Cerebellar cortex (tissue), 1 donor: ENCODE data around the gene ZNF487.
"Not testable (repeated sequence)": the region's sequence is repeated elsewhere in the genome, so short reads cannot be mapped to it uniquely, and the experiment has no call there.

Experiments
- DNase-seq: peaks from one replicate; pipeline ENCODE4 v3.0.0-alpha.2; 2015; ENCODE audit warnings: low spot score

Gene ZNF487

DNA sequence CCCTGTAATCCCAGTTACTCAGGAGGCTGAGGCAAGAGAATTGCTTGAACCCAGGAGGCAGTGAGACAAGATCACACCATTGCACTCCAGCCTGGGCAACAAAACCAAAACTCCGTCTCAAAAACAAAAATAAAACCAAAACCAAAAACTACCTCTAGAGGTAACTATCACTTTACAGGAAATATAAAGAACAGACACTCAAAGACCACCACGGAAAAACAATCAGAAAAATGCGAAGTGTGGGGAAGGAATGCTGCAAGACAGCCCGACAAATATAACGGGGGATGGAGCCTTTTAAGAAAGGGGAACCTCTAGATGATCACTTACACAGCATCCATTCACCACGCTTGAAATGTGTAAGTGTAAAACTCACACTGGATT, 32.2 kb upstream of the ZNF487 start:
- no peak for DNase-seq

DNA sequence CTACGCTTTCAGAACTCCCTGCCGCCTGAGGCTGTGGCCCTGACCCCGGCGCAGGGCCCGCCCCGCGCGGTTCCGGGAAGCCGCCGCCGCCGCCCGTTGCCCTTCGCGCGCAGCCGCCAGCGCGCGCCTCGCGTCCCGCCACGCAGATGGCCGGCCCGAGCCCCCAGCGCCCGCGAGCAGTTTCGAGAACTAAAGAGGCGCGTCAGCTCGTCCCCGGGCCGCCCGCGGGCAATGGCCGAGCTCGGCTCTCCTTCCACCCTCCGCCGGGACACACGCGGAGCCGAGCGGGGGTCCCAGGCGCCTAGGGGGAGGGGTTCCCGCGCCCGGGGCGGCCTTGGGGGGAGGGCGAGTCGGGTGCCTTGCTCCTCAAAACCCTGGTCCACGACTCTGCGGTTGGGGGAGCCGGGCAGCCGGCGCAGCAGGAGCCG, 29.7 kb upstream of the ZNF487 start:
- DNase-seq = no peak

DNA sequence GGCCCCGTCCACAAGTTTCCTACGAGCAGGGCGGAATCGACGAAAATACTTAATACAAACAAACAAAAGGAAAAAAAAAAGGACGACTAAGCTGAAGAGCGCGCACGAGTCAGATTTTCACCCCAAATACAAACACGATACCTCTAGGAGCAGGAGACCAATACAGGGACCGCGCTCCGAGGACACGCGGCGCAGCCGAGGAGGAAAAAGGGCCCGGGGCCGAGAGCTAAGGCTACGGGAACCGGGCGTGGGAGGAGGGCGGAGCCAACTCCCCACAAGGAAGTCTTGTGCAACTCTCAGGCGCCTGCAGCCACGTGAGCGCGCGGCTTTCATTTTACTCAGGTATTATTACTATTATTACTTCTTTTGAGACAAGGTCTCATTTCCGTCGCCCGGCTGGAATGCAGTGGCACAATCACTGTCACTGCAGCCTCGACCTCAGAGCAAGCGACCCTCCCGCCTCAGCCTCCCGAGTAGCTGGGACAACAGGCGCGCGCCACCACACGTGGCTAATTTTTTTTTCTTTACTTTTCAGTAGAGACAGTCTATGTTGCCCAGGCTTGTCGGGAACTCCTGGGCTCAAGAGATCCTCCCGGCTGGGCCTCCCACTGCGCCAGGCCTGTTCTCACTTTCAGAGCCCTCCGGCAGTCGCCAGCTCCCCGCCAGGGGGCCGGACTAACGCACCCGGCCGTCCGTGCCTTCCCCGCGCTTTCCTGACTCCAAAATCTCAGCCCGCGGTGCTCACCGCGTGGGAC, 29.2 kb upstream of the ZNF487 start:
- peak; percentile 86 for DNase-seq

DNA sequence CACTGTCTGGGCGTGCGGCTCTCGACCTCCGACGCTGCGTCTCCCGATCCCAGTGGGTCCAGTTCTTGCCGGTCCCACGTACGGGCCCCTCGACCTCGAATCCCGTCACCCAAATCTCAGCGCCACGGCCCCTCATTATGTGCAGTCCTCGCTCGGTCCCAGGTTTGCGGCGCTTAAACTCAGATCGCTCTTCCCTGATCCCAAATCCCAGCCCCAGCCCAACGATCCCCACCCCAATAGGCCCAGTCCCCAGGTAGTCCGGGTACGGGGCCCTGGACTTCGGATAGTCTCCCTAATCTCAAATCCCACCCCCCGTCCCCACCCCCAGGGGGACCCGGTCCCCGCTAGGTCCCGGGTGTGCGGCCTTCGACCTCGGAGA, 28.6 kb upstream of the ZNF487 start:
- no peak for DNase-seq

DNA sequence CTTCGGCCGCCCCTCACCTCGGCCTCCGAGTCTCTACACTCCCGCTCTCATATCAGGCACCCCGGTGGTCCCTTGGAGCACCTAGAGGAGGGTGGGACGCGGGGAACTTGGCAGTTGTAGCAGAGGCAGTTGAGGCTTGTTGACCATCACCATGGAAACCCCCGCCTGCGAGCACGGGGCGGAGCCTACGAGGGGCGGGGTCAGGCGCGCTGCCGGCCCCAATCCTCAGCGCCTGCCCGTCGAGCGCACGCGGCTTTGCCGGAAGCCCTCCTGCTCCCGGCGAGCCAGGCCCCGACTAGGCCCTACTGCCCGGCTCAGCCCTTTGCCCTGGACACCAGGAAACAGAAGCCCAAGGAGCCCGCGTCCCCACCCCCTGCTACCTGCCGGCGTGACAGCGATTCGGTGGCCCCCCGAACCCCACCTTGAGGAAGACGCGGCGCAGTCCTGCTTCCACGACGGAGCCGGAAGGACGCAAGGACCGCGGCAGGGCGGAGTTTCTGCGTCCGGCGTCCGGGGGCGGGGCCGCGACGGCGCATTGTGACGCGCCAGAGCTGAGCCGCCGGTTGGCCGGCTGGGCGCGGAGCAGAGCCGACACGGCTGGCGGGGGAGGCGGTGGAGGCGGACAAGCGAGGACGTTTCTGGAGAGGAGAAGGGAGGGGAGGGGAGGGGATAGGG, 28.1 kb upstream of the ZNF487 start, which contains the start of gene HNRNPF:
TSS of gene HNRNPF (minus strand) at position 477 of the 675 bp plus-strand sequence. CDS start 21,302 bp downstream, outside the sequence.
- peak; percentile 94 for DNase-seq

DNA sequence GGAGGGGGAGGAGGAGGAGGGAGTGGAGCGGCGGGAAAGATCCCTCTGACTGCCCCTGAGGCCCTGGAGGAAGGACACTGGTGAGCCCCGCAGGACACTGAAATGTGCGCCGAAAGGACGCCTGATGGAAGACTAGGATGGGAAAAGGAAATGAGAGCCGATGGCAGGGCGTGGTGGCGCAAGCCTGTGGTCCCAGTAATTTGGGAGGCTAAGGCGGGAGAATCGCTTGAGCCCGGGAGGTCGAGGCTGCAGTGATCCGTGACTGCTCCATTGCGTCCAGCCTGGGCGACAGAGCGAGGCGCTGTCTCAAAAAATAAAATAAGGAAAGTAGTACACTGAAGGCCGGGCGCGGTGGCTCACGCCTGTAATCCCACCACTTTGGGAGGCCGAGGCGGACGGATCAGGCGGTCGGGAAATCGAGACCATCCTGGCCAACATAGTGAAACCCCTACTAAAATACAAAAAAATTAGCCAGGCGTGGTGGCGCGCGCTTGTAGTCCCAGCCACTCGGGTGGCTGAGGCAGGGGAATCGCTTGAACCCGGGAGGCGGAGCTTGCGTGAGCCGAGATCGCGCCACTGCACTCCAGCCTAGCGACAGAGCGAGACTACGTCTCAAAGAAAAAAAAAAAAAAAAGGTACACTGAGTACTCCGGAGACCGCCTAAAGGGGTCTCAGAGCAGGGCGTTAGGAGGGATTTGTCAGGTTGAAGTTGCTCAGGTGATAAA, 27.4 kb upstream of the ZNF487 start:
- DNase-seq = no peak

DNA sequence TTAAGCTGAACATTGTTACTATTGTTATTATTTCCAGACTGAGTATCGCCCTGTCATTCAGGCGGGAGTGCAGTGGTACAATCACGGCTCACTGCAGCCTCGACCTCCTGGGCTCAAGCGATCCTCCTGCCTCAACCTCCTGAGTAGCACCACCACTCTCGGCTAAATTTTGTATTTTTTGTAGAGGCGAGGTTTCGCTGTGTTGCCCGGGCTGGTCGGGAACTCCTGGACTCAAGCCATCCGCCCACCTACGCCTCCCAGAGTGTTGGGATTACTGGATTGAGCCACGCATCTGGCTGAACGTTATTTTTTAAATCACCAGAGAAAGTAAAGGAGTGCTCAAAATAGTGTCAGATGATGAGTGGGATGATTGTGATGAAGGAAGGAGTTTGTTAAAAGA, 26.6 kb upstream of the ZNF487 start:
- no peak for DNase-seq

DNA sequence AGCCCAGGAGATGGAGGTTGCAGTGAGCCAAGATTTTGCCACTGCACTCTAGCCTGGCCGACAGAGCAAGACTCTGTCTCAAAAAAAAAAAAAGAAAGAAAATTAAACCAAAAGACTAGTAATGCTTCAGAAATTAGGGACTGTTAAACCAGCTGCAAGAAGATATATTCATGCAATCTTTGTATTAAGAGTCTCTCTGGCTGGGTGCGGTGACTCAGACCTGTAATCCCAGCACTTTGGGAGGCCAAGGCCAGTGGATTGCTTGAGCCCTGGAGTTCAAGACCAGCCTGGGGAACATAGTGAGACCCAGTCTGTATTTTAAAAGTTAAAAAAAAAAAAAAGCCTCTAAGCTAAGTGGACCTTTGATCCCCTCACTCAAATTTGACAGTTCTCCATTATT, 25.4 kb upstream of the ZNF487 start:
- no peak for DNase-seq

DNA sequence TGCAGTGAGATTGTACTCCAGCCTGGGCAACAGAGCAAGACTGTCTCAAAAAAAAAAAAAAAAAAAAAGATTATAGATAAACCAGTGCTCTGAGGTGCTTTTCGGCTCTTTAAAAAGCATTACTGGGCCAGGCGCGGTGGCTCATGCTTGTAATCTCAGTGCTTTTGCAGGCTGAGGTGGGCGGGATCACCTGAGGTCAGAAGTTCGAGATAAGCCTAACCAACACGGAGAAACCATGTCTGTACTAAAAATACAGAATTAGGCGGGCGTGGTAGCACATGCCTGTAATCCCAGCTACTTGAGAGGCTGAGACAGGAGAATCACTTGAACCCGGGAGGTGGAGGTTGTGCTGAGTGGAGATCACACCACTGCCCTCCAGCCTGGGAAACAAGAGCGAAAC, 21.4 kb upstream of the ZNF487 start:
- DNase-seq = no peak

DNA sequence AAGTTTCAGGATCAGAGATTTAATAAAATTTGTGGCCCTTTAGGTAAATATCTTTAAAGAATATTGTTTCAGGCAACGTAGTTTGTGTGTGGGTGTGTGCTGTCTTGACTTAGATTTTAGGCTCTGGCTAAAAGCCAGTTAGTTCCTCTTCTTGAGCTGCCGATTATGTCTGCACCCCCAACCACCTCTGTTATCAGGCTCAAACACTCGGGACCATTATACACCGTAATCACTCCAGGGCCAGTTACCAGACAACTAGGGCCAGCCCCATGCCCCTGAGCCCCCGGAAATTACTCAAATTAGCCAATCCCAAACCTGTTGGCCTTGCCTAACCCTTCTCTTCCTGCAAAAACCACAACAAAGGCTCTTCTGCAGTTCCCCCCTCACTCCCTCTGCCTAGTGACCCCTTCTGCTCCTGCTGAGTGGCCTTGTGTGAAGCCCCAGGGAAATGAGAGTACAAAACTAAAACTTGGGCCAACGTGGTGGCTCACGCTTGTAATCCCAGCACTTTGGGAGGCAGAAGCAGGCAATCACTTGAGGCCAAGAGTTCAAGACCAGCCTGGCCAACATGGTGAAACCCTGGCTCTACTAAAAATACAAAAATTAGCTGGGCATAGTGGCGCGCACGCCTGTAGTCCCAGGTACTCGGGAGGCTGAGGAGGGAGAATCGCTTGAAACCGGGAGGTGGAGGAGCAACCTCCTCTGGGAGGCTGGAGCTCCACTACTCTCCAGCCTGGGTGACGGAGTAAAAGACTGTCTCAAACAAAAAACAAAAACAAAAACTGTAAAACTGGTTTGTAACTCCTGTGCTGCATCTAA, 18.8 kb upstream of the ZNF487 start:
- no peak for DNase-seq

DNA sequence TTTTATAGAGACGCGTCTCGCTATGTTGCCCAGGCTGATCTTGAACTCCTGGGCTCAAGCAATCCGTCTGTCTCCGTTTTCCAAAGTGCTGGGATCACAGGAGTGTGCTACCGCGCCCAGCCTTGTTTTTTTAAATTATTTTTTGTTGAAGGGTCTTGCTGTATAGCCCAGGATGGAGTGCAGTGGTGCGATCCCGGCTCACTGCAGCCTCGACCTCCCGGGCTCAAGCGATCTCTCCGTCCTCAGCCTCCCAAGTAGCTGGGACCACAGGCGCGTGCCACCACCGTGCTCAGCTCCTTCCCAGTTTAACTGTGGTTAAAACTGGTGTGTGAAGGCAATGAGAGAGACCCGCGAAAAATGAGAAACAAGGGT, 16.9 kb upstream of the ZNF487 start:
- no peak for DNase-seq

DNA sequence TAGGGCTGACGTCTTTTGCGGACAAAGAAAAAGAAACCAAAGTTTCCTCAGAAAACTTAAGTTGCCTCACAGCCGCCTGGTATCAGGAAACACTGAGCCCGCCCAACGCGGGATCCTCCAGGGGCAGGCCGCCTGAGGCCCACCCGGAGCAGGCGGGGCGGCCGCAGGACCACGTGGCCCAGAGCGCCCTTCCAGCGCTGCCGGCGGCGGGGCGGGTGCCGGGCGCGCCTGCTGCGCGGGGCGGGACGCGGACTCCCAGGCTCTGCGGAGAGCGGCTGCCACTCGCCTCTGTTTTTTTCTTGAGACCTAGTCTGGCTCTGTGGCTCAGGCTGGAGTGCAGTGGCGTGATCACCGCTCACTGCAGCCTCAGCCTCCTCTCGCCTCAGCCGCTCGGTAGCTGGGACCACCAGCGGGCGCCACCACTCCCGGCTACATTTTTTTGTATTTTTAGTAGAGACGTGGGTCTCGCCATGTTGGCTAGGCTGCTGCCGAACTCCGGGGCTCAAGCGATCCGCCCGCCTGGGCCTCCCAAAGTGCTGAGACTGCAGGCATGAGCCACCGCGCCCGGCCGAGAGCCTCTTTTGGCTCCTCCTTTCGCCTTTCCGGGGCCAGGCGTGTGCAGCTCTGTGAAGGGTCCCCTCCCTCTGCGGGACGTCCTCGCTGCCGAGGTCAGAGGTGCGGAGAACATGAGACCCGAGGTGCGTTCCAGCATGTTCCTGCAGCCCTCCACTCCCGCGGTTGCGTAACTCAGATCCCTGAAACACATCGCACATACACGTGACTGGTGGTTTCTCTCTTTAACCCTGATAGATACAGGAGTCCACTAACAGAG, 16.3 kb upstream of the ZNF487 start:
- peak; percentile 74 for DNase-seq

DNA sequence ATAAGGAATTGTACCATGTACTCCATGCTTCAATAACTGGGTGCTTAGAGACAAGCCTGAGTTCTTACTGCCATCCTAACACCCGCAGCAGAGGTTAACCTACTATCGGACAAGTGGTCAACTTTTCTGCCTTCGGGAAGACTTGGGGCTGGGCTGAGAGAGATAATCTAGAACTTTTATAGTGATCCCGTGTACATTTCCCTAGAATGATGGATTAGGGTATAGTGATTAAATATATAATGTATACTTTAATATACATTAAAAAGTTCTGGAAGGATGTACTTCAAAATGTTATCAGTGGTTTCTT, 15.8 kb upstream of the ZNF487 start:
- DNase-seq = no peak

DNA sequence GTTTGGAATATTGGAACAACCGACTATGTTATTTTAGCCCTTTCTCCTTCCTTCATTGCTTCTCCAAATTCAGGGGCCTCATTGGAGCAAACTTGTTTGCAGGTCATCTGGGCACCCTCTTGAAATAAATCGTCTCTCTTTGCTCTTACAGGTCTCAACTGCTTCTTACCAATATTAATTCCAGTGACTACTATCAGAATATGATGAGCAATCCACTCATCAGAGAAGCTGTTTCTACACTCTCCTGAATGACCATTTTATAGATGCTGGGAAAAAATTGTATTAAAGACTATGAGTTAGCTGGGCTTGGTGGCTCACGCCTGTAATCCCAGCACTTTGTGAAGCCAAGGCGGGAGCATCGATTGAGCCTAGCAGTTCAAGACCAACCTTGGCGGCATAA, 15.4 kb upstream of the ZNF487 start:
- DNase-seq = no peak

DNA sequence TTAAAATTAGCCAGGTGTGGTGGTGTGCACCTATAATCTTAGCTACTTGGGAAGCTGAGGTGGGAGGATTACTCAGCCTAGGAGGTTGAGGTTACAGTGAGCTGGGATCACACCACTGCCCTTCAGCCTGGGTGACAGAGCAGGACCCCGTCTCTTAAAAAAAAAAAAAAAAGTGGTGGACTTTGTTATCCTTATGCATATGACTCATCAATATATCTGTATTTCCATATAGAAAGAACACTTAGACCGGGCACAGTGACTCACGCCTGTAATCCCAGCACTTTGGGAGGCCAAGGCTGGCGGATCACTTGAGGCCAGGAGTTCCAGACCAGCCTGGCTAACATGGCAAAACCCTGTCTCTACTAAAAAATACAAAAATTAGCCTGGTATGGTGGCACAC, 15.0 kb upstream of the ZNF487 start:
- DNase-seq = not testable (repeated sequence)

DNA sequence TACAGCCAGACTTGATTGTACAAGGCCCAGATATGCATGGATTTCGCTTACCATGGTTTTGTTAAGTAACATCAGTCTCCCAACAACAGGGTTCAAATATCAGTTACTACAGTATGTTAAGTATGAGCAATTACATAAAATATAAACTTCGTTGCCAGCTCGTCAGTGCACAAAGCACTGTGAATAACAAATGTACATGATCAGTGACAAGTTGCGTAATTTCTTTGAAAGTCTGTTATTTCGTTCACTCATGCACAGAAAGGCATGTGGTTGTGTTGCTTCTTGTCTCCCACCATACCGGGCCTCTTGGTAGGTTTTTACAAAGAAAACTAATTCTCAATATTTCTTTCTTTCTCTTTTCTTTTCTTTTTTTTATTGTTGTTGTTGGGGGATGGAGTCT, 12.5 kb upstream of the ZNF487 start:
- DNase-seq = no peak

DNA sequence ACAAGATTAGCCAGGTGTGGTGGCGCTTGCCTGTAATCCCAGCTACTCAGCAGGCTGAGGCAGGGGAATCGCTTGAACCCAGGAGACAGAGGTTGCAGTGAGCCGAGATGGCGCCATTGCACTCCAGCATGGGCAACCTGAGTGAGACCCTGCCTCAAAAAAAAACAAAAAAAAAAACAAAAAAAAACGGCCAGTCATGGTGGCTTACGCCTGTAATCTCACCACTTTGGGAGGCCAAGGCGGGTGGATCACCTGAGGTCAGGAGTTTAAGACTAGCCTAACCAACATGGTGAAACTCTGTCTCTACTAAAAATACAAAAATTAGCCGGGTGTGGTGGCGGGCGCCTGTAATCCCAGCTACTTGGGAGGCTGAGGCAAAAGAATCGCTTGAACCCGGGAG, 10.4 kb upstream of the ZNF487 start:
- DNase-seq = not testable (repeated sequence)

DNA sequence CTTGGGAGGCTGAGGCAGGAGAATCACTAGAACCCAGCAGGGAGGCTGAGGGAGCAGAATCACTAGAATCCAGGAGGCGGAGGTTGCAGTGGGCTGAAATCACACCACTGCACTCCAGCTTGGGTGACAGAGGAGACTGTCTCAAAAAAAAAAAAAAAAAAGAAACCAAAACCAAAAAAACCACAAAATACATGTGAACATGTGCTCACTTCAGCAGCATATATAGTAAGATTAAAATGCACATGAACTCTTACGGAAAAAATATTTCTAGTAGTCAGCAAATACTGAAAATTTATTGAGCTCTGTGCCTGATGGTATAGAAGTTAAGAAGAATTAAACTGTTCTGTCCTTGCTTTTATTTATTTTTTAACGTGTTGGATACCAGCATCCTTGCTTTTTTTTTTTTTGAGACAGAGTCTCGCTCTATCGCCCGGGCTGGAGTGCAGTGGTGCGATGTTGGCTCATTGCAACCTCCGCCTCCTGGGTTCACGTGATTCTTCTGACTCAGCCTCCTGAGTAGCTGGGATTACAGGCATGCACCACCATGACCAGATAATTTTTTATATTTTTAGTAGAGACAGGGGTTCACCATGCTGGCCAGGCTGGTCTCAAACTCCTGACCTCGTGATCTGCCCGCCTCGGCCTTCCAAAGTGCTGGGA, 9.6 kb upstream of the ZNF487 start:
- no peak for DNase-seq

DNA sequence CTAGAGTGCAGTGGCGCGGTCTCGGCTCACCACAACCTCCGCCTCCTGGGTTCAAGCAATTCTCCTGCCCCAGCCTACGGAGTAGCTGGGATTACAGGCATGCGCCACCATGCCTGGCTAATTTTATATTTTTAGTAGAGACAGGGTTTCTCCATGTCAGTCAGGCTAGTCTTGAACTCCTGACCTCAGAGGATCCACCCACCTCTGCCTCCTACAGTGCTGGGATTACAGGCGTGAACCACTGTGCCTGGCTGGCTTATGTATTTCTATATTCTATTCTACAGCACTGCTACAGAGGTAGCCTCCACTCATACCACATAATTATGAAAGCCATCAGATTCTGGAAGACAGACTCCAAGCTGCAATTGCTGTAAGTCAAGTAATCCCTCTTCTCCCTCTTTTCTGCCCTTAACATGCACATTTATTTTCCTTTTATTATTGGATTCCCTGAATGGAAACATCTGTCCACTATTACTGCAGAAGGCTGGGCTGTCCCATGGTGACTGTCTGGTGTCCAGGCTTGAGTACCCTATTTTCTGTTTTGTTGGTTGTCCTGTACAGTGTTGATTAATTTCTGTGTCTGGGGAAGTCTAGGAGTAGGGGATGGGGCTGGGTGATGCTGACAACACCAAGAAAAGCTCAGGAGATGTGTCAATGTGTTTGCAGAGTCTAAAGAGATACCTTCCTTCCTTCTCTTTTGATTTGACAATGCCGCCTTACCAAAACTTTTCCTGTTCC, 5.8 kb upstream of the ZNF487 start:
- no peak for DNase-seq

DNA sequence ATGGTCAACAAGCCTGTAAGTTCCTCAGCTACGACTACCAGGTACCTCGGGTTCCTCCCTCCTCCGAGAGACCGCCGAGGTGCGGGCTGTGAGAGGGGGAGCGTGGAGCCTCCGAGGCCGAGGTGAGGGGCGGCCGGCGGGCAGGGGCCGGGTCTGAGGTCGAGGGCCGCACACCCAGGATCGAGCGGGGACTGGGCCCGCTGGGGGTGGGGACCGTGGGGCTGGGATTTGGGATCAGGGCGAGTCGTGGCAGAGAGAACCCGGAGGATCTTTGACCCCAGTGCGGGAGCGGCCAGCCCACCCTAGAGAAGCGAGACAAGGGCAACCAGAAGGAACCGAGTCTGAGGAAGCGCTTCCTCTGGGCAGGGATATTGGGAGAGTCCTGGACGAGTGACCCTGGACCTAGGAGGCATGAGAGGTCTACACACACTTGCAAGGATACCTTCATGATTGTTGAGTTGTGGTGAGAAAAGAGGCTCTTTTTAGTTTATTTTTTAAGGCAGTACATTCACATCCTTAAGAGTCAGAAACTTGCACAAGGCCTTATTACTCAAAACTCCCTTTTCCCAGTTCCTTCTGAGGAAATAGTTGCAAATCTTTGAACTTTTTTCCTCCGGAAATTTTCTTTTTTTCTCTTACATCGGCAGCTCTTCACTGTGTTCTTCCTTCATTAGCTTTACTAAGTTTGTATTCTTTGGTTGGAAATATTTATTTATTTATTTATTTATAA, 395 bp downstream of the ZNF487 start:
- DNase-seq = peak; percentile 31
